NCI-H446 treated with DMSO at 0.1 percent for 48 hours (cell line): ENCODE data around the gene CHI3L2.

ENCODE experiments used
- DNase-seq: peaks from one replicate; lab custom pipeline; 2025; lab: John Stamatoyannopoulos, UW

The CHI3L2 gene

GRCh38 chr1:111221276-111221632, 6.3 kb upstream of the CHI3L2 start:
- no peak for DNase-seq

GRCh38 chr1:111221633-111222291, 5.8 kb upstream of the CHI3L2 start:
- DNase-seq = no peak

GRCh38 chr1:111222308-111223125, 5.0 kb upstream of the CHI3L2 start:
- no peak for DNase-seq

GRCh38 chr1:111223126-111223685, 4.3 kb upstream of the CHI3L2 start:
- no peak for DNase-seq

- no peak for DNase-seq
Measured at GRCh38 chr1:111225091-111225490, 2.4 kb upstream of the CHI3L2 start.

- no peak for DNase-seq
Measured at GRCh38 chr1:111225717-111226400, 1.7 kb upstream of the CHI3L2 start.

GRCh38 chr1:111227851-111228747, 586 bp downstream of the CHI3L2 start:
- DNase-seq = peak; percentile 20

- no peak for DNase-seq
Measured at GRCh38 chr1:111228748-111229126, 1.2 kb downstream of the CHI3L2 start.

- DNase-seq = no peak
Measured at GRCh38 chr1:111232134-111232533, 4.6 kb downstream of the CHI3L2 start.

GRCh38 chr1:111234258-111234657, 6.7 kb downstream of the CHI3L2 start:
- no peak for DNase-seq

GRCh38 chr1:111234866-111235265, 7.4 kb downstream of the CHI3L2 start:
- DNase-seq = no peak

- no peak for DNase-seq
Measured at GRCh38 chr1:111236379-111236778, 8.9 kb downstream of the CHI3L2 start.

- DNase-seq = no peak
Measured at GRCh38 chr1:111236806-111237205, 9.3 kb downstream of the CHI3L2 start.

- DNase-seq = no peak
Measured at GRCh38 chr1:111238056-111238795, 10.7 kb downstream of the CHI3L2 start.

GRCh38 chr1:111241797-111242196, 14.3 kb downstream of the CHI3L2 start:
- no peak for DNase-seq

- DNase-seq = no peak
Measured at GRCh38 chr1:111242805-111243523, 15.5 kb downstream of the CHI3L2 start.

GRCh38 chr1:111247125-111247838, 19.8 kb downstream of the CHI3L2 start:
- DNase-seq = no peak

- DNase-seq = no peak
Measured at GRCh38 chr1:111249960-111250359, 22.4 kb downstream of the CHI3L2 start.

GRCh38 chr1:111251570-111251969, 24.1 kb downstream of the CHI3L2 start:
- DNase-seq = no peak

GRCh38 chr1:111252786-111253185, 25.3 kb downstream of the CHI3L2 start:
- no peak for DNase-seq
